GM23338 (cell line): ENCODE data around the gene ARCN1. TPM values are rescaled to one million over a fixed set of nuclear protein-coding genes. Genes with fewer than 3 reads are reported as not detected.

Experiments used
- ATAC-seq: fragments of 200-7000 bp; cut with Tn5 transposase; 3 replicates; pipeline ENCODE4 v1.9.1; 2020
- DNase-seq: peaks from one replicate; pipeline ENCODE4 v3.0.0-alpha.2; 2015; ENCODE audit warnings: low spot score
- H2AFZ ChIP-seq: fragments of 200-600 bp; sonication (generic); 2 replicates; pipeline ENCODE4 v1.8.0; 2016; ENCODE audit warnings: antibody characterized with exemption, mild to moderate bottlenecking, moderate library complexity
- H3F3A ChIP-seq: fragments of 200-600 bp; sonication (generic); replicated peaks from 2 replicates; pipeline ENCODE4 v1.8.0; 2017; ENCODE audit warnings: antibody characterized with exemption, mixed run types, low read depth
- H3K27ac ChIP-seq: fragments of 200-600 bp; sonication (generic); 2 replicates; pipeline ENCODE4 v1.6.1; 2016; ENCODE audit warnings: low read depth
- H3K27me3 ChIP-seq: fragments of 200-600 bp; sonication (generic); 2 replicates; pipeline ENCODE4 v1.8.0; 2016; ENCODE audit warnings: mild to moderate bottlenecking, mixed run types, moderate library complexity; ENCODE audit not compliant: insufficient read depth
- H3K36me3 ChIP-seq: fragments of 200-600 bp; sonication (generic); 2 replicates; pipeline ENCODE4 v1.8.0; 2016; ENCODE audit warnings: mild to moderate bottlenecking; ENCODE audit not compliant: insufficient read depth
- H3K4me1 ChIP-seq: fragments of 200-600 bp; sonication (generic); 2 replicates; pipeline ENCODE4 v1.8.0; 2016; ENCODE audit warnings: mild to moderate bottlenecking, moderate library complexity; ENCODE audit not compliant: insufficient read depth
- H3K4me2 ChIP-seq: fragments of 200-600 bp; sonication (generic); 2 replicates; pipeline ENCODE4 v1.7.1; 2017; ENCODE audit warnings: mixed run types
- H3K4me3 ChIP-seq: fragments of 200-600 bp; sonication (generic); 2 replicates; pipeline ENCODE4 v1.6.1; 2016; ENCODE audit warnings: mixed run types
- H3K79me2 ChIP-seq: fragments of 200-600 bp; sonication (generic); replicated peaks from 2 replicates; pipeline ENCODE4 v1.8.0; 2017; ENCODE audit warnings: mild to moderate bottlenecking; ENCODE audit not compliant: insufficient read depth
- H3K9me2 ChIP-seq: fragments of 200-600 bp; sonication (generic); 2 replicates; pipeline ENCODE4 v1.8.0; 2017; ENCODE audit not compliant: insufficient read depth
- H4K20me1 ChIP-seq: fragments of 200-600 bp; sonication (generic); replicated peaks from 2 replicates; pipeline ENCODE4 v1.8.0; 2017; ENCODE audit warnings: mild to moderate bottlenecking; ENCODE audit not compliant: insufficient read depth
- H3K27ac Mint-ChIP-seq: 2 replicates; pipeline ENCODE4 v1.8.0; 2020; ENCODE audit warnings: inconsistent platforms, mild to moderate bottlenecking, moderate library complexity, mixed read lengths
- H3K27me3 Mint-ChIP-seq: 3 replicates; pipeline ENCODE4 v1.8.0; 2022; ENCODE audit warnings: low read depth, mild to moderate bottlenecking, moderate library complexity, mixed read lengths, inconsistent platforms; ENCODE audit not compliant: insufficient read depth, poor library complexity
- H3K36me3 Mint-ChIP-seq: 3 replicates; pipeline ENCODE4 v1.8.0; 2021; ENCODE audit warnings: low read depth, mild to moderate bottlenecking, inconsistent platforms, moderate library complexity, mixed read lengths
- H3K4me1 Mint-ChIP-seq: 3 replicates; pipeline ENCODE4 v1.8.0; 2020; ENCODE audit warnings: mild to moderate bottlenecking, inconsistent platforms, mixed read lengths
- H3K4me3 Mint-ChIP-seq: 3 replicates; pipeline ENCODE4 v1.8.0; 2021; ENCODE audit warnings: moderate library complexity, mild to moderate bottlenecking, inconsistent platforms, mixed read lengths
- H3K9me3 Mint-ChIP-seq: 3 replicates; pipeline ENCODE4 v1.8.0; 2020; ENCODE audit warnings: moderate library complexity, mild to moderate bottlenecking, inconsistent platforms, mixed read lengths
- CREB1 ChIP-seq: fragments of 250-450 bp; sonication (Bioruptor Pico); IDR thresholded peaks from 2 replicates; pipeline ENCODE4 v1.5.0; 2020; ENCODE audit warnings: low read depth, mild to moderate bottlenecking, moderate library complexity
- EZH2 ChIP-seq: fragments of 200-600 bp; sonication (generic); IDR thresholded peaks from one replicate; pipeline ENCODE4 v1.8.0; 2017; ENCODE audit warnings: antibody characterized with exemption, mild to moderate bottlenecking, low read depth; ENCODE audit not compliant: unreplicated experiment
- EZH2phosphoT487 ChIP-seq: fragments of 200-600 bp; sonication (generic); IDR thresholded peaks from one replicate; pipeline ENCODE4 v1.8.1; 2018; ENCODE audit warnings: antibody characterized with exemption; ENCODE audit not compliant: unreplicated experiment
- JUNB ChIP-seq: IDR thresholded peaks from one replicate; pipeline ENCODE4 v1.6.1; 2016; ENCODE audit warnings: antibody characterized with exemption; ENCODE audit not compliant: unreplicated experiment
- NANOG ChIP-seq: IDR thresholded peaks from 2 replicates; pipeline ENCODE4 v1.6.1; 2016; ENCODE audit warnings: antibody characterized with exemption, borderline replicate concordance
- STAT1 ChIP-seq: IDR thresholded peaks from one replicate; pipeline ENCODE4 v1.6.1; 2016; ENCODE audit warnings: antibody characterized with exemption; ENCODE audit not compliant: unreplicated experiment
- ZNF331 ChIP-seq: fragments of 250-450 bp; sonication (Bioruptor Pico); IDR thresholded peaks from 2 replicates; pipeline ENCODE4 v1.5.0; 2020; ENCODE audit warnings: low read depth, mild to moderate bottlenecking, moderate library complexity
- polyA plus RNA-seq: library from polyadenylated mRNA; unstranded; fragments of >200 nt; fragmentation: Nextera tagmentation; extraction: Ambion mirVana; gene quantifications from 2 replicates; pipeline ENCODE4 v1.2.1, GENCODE V29; 2016
- total RNA-seq: library from RNA; depleted of rRNA; stranded (reverse); fragments of >200 nt; shearing (Covaris generic); gene quantifications from 2 replicates; pipeline ENCODE4 v1.2.3, GENCODE V29; 2014
- TF ChIP-seq, protein P1 (sequence below), 2 experiments: fragments of 200-600 bp in 1 of 2; sonication (generic) in 1 of 2; conservative IDR thresholded peaks; 2 replicates each; pipeline versions ENCODE4 v1.5.1 to v1.6.1; 2016 to 2017; ENCODE audit warnings: antibody characterized with exemption in 2 of 2, low read depth in 2 of 2, mild to moderate bottlenecking in 2 of 2, moderate library complexity in 1 of 2
- TF ChIP-seq, protein P2 (sequence below): IDR thresholded peaks from 2 replicates; pipeline ENCODE4 v1.6.1; 2016; ENCODE audit warnings: antibody characterized with exemption
- TF ChIP-seq, protein P3 (sequence below): IDR thresholded peaks from one replicate; pipeline ENCODE4 v1.6.1; 2018; ENCODE audit warnings: antibody characterized with exemption; ENCODE audit not compliant: unreplicated experiment

The ARCN1 gene
- total and polyA plus RNA-seq, 2 experiments from 2014 or later: 79.9 to 106 TPM

GRCh38 chr11:118524356-118524755, 47.9 kb upstream of the ARCN1 start (continued):
- TF ChIP-seq EZH2phosphoT487 (no peak), STAT1 (no peak), CREB1 (CRISPR knock-in tag) (no peak)
- TF ChIP-seq, protein P1, sequence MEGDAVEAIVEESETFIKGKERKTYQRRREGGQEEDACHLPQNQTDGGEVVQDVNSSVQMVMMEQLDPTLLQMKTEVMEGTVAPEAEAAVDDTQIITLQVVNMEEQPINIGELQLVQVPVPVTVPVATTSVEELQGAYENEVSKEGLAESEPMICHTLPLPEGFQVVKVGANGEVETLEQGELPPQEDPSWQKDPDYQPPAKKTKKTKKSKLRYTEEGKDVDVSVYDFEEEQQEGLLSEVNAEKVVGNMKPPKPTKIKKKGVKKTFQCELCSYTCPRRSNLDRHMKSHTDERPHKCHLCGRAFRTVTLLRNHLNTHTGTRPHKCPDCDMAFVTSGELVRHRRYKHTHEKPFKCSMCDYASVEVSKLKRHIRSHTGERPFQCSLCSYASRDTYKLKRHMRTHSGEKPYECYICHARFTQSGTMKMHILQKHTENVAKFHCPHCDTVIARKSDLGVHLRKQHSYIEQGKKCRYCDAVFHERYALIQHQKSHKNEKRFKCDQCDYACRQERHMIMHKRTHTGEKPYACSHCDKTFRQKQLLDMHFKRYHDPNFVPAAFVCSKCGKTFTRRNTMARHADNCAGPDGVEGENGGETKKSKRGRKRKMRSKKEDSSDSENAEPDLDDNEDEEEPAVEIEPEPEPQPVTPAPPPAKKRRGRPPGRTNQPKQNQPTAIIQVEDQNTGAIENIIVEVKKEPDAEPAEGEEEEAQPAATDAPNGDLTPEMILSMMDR (conservative IDR thresholded peaks at IDR 0.05; ENCODE audit: low read depth in 2 of 2): no peak
- TF ChIP-seq, protein P2, sequence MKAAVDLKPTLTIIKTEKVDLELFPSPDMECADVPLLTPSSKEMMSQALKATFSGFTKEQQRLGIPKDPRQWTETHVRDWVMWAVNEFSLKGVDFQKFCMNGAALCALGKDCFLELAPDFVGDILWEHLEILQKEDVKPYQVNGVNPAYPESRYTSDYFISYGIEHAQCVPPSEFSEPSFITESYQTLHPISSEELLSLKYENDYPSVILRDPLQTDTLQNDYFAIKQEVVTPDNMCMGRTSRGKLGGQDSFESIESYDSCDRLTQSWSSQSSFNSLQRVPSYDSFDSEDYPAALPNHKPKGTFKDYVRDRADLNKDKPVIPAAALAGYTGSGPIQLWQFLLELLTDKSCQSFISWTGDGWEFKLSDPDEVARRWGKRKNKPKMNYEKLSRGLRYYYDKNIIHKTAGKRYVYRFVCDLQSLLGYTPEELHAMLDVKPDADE: no peak

DNA sequence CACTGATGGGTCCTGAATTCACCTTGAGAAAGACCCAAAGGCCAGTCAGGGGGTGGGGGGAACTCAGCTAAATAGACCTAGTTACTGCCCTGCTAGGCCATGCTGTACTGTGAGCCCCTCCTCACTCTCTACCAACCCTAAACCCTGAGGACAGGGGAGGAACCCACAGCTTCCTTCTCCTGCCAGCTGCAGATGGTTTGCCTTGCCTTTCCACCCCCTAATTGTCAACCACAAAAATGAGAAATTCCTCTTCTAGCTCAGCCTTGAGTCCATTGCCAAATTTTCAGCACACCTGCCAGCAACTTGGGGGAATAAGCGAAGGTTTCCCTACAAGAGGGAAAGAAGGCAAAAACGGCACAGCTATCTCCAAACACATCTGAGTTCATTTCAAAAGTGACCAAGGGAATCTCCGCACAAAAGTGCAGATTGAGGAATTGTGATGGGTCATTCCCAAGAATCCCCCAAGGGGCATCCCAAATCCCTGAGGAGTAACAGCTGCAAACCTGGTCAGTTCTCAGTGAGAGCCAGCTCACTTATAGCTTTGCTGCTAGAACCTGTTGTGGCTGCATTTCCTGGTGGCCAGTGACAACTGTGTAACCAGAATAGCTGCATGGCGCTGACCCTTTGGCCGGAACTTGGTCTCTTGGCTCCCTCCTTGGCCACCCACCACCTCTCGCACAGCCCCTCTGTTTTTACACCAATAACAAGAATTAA, 47.3 kb upstream of the ARCN1 start:
- no peaks in the 10 kb centered on the region; the same call in 1 of the 2 replicates for H3K9me2 ChIP-seq
- peaks cover 9% of the 10 kb centered on the region; the same call in 1 of the 2 replicates for H3K4me1 ChIP-seq
- peaks cover 31% of the 10 kb centered on the region for H3K36me3 ChIP-seq
- ATAC-seq (no peak), DNase-seq (no peak)
- 0 out of 2 replicates have a peak overlapping the region, but pooled peaks have one; percentile 38 for H3K27ac Mint-ChIP-seq
- H3K27ac ChIP-seq: peak overlapping the region; percentile 55; the same call in 1 of the 2 replicates
- H3K9me3 Mint-ChIP-seq: no peaks in the 10 kb centered on the region; the same call in 2 of the 3 replicates
- H3F3A ChIP-seq: peaks cover 37% of the 10 kb centered on the region; the same call in 1 of the 2 replicates
- peaks cover 4% of the 10 kb centered on the region; the same call in 1 of the 2 replicates for H3K27me3 ChIP-seq
- no peak overlapping the region for H3K4me2 ChIP-seq
- H3K4me1 Mint-ChIP-seq: peaks cover 21% of the 10 kb centered on the region
- TF ChIP-seq EZH2phosphoT487 (no peak), CREB1 (CRISPR knock-in tag) (no peak), STAT1 (no peak), NANOG (no peak), EZH2 (no peak), JUNB (no peak), ZNF331 (no peak)
- TF ChIP-seq, protein P3, sequence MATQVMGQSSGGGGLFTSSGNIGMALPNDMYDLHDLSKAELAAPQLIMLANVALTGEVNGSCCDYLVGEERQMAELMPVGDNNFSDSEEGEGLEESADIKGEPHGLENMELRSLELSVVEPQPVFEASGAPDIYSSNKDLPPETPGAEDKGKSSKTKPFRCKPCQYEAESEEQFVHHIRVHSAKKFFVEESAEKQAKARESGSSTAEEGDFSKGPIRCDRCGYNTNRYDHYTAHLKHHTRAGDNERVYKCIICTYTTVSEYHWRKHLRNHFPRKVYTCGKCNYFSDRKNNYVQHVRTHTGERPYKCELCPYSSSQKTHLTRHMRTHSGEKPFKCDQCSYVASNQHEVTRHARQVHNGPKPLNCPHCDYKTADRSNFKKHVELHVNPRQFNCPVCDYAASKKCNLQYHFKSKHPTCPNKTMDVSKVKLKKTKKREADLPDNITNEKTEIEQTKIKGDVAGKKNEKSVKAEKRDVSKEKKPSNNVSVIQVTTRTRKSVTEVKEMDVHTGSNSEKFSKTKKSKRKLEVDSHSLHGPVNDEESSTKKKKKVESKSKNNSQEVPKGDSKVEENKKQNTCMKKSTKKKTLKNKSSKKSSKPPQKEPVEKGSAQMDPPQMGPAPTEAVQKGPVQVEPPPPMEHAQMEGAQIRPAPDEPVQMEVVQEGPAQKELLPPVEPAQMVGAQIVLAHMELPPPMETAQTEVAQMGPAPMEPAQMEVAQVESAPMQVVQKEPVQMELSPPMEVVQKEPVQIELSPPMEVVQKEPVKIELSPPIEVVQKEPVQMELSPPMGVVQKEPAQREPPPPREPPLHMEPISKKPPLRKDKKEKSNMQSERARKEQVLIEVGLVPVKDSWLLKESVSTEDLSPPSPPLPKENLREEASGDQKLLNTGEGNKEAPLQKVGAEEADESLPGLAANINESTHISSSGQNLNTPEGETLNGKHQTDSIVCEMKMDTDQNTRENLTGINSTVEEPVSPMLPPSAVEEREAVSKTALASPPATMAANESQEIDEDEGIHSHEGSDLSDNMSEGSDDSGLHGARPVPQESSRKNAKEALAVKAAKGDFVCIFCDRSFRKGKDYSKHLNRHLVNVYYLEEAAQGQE: no peak
- TF ChIP-seq, protein P1 (conservative IDR thresholded peaks at IDR 0.05; ENCODE audit: low read depth in 2 of 2): no peak
- TF ChIP-seq, protein P2: no peak
- no peak overlapping the region for H2AFZ ChIP-seq
- H3K36me3 Mint-ChIP-seq: peaks cover 48% of the 10 kb centered on the region
- peaks cover 12% of the 10 kb centered on the region for H4K20me1 ChIP-seq
- peaks cover 15% of the 10 kb centered on the region for H3K27me3 Mint-ChIP-seq
- no peak overlapping the region; the same call in 2 of the 3 replicates for H3K4me3 Mint-ChIP-seq
- H3K4me3 ChIP-seq: no peak overlapping the region
- no peaks in the 10 kb centered on the region for H3K79me2 ChIP-seq
